Measurements from ENCODE around the gene SLC2A3. TPM values are rescaled to one million over a fixed set of nuclear protein-coding genes. Genes with fewer than 3 reads are reported as not detected.
A peak's percentile ranks its signal among the peaks of the same experiment; 100 is the strongest.
"Not testable (repeated sequence)": the region's sequence is repeated elsewhere in the genome, so short reads cannot be mapped to it uniquely, and the experiment has no call there.

SLC2A3 gene
- total RNA-seq, 1 donor from 2014 or later = 562 TPM

- Mint-ChIP-seq H3K36me3 (ENCODE audit: low read depth, unreplicated experiment) (no peaks in the 10 kb centered on the region), H3K27ac (ENCODE audit: unreplicated experiment) (peak overlapping the region; percentile 89), H3K4me1 (ENCODE audit: unreplicated experiment) (peaks cover 17% of the 10 kb centered on the region), H3K27me3 (ENCODE audit: unreplicated experiment) (no peaks in the 10 kb centered on the region), H3K4me3 (ENCODE audit: unreplicated experiment) (no peak overlapping the region), H3K9me3 (ENCODE audit: unreplicated experiment) (no peaks in the 10 kb centered on the region)
- TF ChIP-seq, protein P1, sequence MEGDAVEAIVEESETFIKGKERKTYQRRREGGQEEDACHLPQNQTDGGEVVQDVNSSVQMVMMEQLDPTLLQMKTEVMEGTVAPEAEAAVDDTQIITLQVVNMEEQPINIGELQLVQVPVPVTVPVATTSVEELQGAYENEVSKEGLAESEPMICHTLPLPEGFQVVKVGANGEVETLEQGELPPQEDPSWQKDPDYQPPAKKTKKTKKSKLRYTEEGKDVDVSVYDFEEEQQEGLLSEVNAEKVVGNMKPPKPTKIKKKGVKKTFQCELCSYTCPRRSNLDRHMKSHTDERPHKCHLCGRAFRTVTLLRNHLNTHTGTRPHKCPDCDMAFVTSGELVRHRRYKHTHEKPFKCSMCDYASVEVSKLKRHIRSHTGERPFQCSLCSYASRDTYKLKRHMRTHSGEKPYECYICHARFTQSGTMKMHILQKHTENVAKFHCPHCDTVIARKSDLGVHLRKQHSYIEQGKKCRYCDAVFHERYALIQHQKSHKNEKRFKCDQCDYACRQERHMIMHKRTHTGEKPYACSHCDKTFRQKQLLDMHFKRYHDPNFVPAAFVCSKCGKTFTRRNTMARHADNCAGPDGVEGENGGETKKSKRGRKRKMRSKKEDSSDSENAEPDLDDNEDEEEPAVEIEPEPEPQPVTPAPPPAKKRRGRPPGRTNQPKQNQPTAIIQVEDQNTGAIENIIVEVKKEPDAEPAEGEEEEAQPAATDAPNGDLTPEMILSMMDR (IDR thresholded peaks at IDR 0.05; ENCODE audit: unreplicated experiment) = no peak
- DNase-seq (ENCODE audit: low spot score) = no peak
Observed at GRCh38 chr12:7905071-7905470, 30.9 kb downstream of the SLC2A3 start.

DNA sequence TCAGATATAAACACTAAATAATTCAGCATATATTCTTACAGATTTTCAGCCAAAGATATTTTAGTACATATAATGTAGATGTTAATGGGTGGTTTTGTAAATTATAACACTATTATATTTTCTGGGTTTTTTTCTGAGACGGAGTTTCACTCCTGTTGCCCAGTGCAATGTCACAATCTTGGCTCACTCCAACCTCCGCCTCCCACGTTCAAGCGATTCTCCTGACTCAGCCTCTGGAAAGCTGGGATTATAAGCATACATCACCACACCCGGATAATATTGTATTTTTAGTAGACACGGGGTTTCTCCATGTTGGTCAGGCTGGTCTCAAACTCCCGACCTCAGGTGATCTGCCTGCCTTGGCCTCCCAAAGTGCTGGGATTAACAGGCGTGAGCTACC is 33.6 kb downstream of the SLC2A3 start:
- H3K27ac Mint-ChIP-seq (ENCODE audit: unreplicated experiment); H3K36me3 Mint-ChIP-seq (ENCODE audit: low read depth, unreplicated experiment); H3K4me3 Mint-ChIP-seq (ENCODE audit: unreplicated experiment); H3K9me3 Mint-ChIP-seq (ENCODE audit: unreplicated experiment); H3K27me3 Mint-ChIP-seq (ENCODE audit: unreplicated experiment); DNase-seq (ENCODE audit: low spot score): not testable (repeated sequence)
- H3K4me1 Mint-ChIP-seq (ENCODE audit: unreplicated experiment) = peaks cover 17% of the 10 kb centered on the region

DNA sequence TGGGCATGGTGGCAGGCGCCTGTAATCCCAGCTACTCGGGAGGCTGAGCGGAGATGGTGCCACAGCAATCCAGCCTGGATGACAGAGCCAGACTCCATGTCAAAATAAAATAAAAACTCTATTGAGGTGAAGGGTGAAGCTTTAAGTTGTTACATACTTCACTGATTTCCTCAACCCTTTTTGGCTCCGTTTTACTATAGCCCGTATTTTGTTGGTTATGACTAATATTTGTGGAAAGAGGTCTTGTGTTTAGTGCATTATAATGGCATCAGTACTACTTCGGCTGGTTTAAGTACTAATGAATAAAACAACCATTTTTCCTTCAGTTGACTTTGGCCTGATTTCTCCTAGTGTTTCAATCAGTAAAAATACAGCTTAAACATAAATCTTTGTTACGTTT is 36.2 kb downstream of the SLC2A3 start:
- no peak overlapping the region for H3K27ac Mint-ChIP-seq (ENCODE audit: unreplicated experiment)
- TF ChIP-seq, protein P1 (IDR thresholded peaks at IDR 0.05; ENCODE audit: unreplicated experiment) = no peak
- no peaks in the 10 kb centered on the region for H3K27me3 Mint-ChIP-seq (ENCODE audit: unreplicated experiment)
- DNase-seq (ENCODE audit: low spot score) = no peak
- H3K4me1 Mint-ChIP-seq (ENCODE audit: unreplicated experiment) = peaks cover under 1% of the 10 kb centered on the region
- no peaks in the 10 kb centered on the region for H3K9me3 Mint-ChIP-seq (ENCODE audit: unreplicated experiment)
- H3K4me3 Mint-ChIP-seq (ENCODE audit: unreplicated experiment) = no peak overlapping the region
- no peaks in the 10 kb centered on the region for H3K36me3 Mint-ChIP-seq (ENCODE audit: low read depth, unreplicated experiment)

- not testable (repeated sequence) for H3K27me3 Mint-ChIP-seq (ENCODE audit: unreplicated experiment); DNase-seq (ENCODE audit: low spot score); H3K27ac Mint-ChIP-seq (ENCODE audit: unreplicated experiment); H3K4me1 Mint-ChIP-seq (ENCODE audit: unreplicated experiment); H3K36me3 Mint-ChIP-seq (ENCODE audit: low read depth, unreplicated experiment); H3K9me3 Mint-ChIP-seq (ENCODE audit: unreplicated experiment); H3K4me3 Mint-ChIP-seq (ENCODE audit: unreplicated experiment)
Observed at GRCh38 chr12:7896726-7897125, 39.3 kb downstream of the SLC2A3 start.

DNA sequence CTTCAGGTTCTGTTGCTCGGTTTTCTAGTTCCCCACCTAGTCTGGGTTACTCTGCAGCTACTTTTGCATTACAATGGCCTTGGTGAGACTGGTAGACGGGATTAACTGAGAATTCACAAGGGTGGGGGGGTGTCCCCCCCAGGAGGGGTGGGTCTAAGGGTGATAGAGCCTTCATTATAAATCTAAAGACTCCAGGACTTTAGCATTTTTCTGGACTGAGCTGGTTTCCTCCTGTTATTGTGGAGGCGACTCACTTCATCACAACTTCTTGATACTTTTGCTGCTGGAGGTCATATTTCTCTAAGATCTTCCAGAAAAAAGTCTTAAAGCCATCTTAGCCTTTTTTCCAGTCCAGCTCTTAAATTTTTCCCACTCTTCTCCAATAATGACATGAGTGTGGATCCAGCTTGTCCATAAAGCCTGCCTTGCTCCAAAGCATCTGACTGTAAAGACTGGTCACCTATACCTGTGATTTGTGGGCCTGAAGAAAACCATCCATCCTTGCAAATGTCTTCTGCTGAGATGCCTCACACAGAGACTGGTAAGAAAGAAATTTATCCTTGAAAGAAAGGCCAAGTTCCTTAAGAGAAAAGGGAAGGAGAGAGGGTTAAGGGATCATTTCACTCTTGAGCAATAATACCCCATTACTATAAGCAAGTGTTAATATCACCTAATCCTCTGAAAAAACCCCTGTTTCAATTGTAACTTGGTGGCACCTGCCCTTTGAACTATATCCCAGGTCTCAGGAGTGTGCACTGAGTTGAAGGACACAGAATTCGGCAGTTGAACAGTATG is 43.6 kb downstream of the SLC2A3 start:
- TF ChIP-seq, protein P1 (IDR thresholded peaks at IDR 0.05; ENCODE audit: unreplicated experiment) = no peak
- H3K27ac Mint-ChIP-seq (ENCODE audit: unreplicated experiment) = no peak overlapping the region
- no peaks in the 10 kb centered on the region for H3K36me3 Mint-ChIP-seq (ENCODE audit: low read depth, unreplicated experiment)
- peaks cover 14% of the 10 kb centered on the region for H3K4me1 Mint-ChIP-seq (ENCODE audit: unreplicated experiment)
- no peaks in the 10 kb centered on the region for H3K9me3 Mint-ChIP-seq (ENCODE audit: unreplicated experiment)
- H3K4me3 Mint-ChIP-seq (ENCODE audit: unreplicated experiment) = no peak overlapping the region
- peaks cover 1% of the 10 kb centered on the region for H3K27me3 Mint-ChIP-seq (ENCODE audit: unreplicated experiment)
- DNase-seq (ENCODE audit: low spot score) = no peak

DNA sequence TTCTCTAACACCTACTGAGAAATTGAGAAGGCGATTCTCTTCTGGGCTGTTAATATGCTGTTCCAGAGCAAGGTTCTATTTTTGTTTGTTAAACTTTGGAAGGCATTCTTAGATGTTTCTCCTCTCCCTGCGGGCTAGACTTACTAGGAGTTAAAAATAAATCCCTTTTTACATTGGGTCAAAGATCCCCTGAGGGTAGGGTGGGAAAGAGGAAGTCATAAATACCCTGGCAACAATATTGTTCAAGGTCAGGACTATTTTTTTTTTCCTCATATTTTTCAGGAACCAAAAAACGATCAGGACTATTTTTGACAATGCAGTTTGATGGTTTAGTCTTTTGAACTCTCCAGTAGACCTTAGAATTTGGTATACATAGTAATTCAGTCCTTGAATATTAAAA is 51.3 kb downstream of the SLC2A3 start:
- DNase-seq (ENCODE audit: low spot score) = no peak
- H3K27me3 Mint-ChIP-seq (ENCODE audit: unreplicated experiment) = no peaks in the 10 kb centered on the region
- peaks cover 13% of the 10 kb centered on the region for H3K4me1 Mint-ChIP-seq (ENCODE audit: unreplicated experiment)
- H3K36me3 Mint-ChIP-seq (ENCODE audit: low read depth, unreplicated experiment) = no peaks in the 10 kb centered on the region
- TF ChIP-seq, protein P1 (IDR thresholded peaks at IDR 0.05; ENCODE audit: unreplicated experiment) = no peak
- no peak overlapping the region for H3K27ac Mint-ChIP-seq (ENCODE audit: unreplicated experiment)
- H3K9me3 Mint-ChIP-seq (ENCODE audit: unreplicated experiment) = no peaks in the 10 kb centered on the region
- H3K4me3 Mint-ChIP-seq (ENCODE audit: unreplicated experiment) = no peak overlapping the region

DNA sequence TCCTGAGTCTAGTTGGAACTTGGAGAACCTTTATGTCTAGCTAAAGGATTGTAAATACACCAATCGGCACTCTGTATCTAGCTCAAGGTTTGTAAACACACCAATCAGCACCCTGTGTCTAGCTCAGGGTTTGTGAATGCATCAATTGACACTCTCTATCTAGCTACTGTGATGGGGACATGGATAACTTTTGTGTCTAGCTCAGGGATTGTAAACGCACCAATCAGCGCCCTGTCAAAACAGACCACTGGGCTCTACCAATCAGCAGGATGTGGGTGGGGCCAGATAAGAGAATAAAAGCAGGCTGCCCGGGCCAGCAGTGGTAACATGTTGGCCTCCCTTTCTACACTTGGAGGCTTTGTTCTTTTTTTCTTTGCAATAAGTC is 54.3 kb downstream of the SLC2A3 start:
- not testable (repeated sequence) for H3K36me3 Mint-ChIP-seq (ENCODE audit: low read depth, unreplicated experiment)

GRCh38 chr12:7880952-7881735 is 54.8 kb downstream of the SLC2A3 start:
- not testable (repeated sequence) for H3K9me3 Mint-ChIP-seq (ENCODE audit: unreplicated experiment); H3K4me1 Mint-ChIP-seq (ENCODE audit: unreplicated experiment); DNase-seq (ENCODE audit: low spot score); H3K36me3 Mint-ChIP-seq (ENCODE audit: low read depth, unreplicated experiment); H3K27me3 Mint-ChIP-seq (ENCODE audit: unreplicated experiment); H3K27ac Mint-ChIP-seq (ENCODE audit: unreplicated experiment); H3K4me3 Mint-ChIP-seq (ENCODE audit: unreplicated experiment)

More for the DNA sequence above, 54.3 kb downstream of the SLC2A3 start:
- not testable (repeated sequence) for H3K4me3 Mint-ChIP-seq (ENCODE audit: unreplicated experiment); H3K27ac Mint-ChIP-seq (ENCODE audit: unreplicated experiment); H3K9me3 Mint-ChIP-seq (ENCODE audit: unreplicated experiment); DNase-seq (ENCODE audit: low spot score); H3K27me3 Mint-ChIP-seq (ENCODE audit: unreplicated experiment); H3K4me1 Mint-ChIP-seq (ENCODE audit: unreplicated experiment)

Data from endothelial cell (in vitro differentiated cells).